GM21423 (cell line): ENCODE data around the gene GTPBP6.

Source experiments
- ATAC-seq: cut with Tn5 transposase; IDR thresholded peaks from one replicate; pipeline ENCODE4 v1.9.1; 2021; ENCODE audit warnings: mild to moderate bottlenecking, moderate library complexity; ENCODE audit not compliant: unreplicated experiment

GTPBP6 gene, protein sequence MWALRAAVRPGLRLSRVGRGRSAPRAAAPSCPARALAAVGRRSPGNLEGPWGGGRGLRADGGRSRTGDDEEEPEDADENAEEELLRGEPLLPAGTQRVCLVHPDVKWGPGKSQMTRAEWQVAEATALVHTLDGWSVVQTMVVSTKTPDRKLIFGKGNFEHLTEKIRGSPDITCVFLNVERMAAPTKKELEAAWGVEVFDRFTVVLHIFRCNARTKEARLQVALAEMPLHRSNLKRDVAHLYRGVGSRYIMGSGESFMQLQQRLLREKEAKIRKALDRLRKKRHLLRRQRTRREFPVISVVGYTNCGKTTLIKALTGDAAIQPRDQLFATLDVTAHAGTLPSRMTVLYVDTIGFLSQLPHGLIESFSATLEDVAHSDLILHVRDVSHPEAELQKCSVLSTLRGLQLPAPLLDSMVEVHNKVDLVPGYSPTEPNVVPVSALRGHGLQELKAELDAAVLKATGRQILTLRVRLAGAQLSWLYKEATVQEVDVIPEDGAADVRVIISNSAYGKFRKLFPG

DNA sequence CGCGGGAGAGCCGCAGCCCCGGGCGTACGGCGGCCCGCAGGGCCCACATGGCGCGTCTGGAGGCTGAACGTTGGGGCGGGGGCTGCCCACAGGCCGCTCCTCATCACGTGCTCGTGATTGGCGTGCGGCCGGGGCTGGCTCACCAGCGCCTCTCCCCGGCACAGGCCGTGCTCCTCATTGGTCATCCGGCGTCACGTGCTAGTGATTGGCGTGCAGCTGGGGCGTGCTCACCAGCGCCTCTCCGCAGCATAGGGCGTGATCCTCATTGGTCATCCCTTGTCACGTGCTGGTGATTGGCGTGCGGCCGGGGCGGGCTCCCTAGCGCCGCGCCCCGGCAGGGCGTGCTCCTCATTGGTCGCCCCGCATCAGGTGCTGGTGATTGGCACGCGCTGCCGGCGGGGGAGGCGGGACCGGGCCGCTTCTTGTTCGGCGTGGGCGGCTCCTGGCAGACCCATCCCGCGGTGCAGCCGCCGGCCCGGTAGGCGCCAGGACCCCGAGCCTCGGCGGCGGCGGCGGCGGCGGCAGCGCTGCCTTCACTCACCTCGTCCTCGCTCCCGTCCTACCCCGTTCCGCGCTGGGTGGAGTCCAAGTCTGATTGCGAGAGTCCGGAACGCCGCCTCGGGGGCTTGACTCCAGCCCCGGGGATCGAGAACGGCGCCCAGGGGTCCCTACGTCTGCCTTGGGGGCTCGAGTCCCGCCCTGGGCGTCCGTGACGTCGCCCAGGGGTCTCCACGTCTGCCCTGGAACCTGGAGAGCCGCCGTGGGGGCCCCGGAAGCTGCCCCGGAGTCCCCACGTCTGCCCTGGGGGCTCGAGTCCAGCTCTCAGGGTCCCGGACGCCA, at the start of gene GTPBP6:
Gene GTPBP6 (minus strand): TSS at position 58 of the 840 bp plus-strand sequence. CDS start 9 bp downstream, at position 49.
- ATAC-seq, result peak; percentile 76

DNA sequence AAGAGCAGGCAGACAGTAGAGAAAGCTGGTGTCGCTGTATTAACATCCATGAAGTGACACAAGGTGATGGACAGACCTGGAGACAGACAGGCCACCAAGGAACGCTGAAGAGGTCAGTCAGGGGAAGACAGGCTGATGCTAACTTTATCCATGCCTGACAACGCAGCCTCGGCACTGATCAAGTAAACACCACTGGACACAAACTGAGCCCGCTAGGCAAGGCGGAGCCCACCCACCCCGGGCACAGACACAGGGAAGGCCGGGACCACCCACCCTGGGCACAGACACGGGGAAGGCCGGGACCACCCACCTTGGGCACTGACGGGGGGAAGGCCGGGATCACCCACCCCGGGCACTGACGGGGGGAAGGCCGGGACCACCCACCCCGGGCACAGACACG, 49.3 kb upstream of the GTPBP6 start:
- ATAC-seq, result no peak

DNA sequence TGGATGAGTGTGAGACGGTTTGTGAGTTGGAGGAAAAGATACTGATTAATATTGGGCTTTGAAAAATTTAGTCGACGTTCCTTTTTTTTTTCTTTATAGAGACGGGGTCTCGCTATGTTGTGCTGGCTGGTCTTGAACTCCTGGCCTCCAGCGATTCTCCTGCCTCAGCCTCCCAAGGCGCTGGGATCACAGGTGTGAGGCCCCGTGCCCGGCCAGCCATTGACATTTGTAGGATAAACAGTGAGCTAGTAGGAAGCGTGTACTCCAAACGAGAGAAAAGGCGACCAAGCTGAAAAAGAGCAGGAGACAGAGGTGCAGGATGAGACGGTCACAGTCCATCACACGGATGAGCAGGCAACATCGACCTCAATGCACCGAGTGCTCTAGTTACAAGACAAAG, 48.8 kb upstream of the GTPBP6 start:
- ATAC-seq, result no peak

DNA sequence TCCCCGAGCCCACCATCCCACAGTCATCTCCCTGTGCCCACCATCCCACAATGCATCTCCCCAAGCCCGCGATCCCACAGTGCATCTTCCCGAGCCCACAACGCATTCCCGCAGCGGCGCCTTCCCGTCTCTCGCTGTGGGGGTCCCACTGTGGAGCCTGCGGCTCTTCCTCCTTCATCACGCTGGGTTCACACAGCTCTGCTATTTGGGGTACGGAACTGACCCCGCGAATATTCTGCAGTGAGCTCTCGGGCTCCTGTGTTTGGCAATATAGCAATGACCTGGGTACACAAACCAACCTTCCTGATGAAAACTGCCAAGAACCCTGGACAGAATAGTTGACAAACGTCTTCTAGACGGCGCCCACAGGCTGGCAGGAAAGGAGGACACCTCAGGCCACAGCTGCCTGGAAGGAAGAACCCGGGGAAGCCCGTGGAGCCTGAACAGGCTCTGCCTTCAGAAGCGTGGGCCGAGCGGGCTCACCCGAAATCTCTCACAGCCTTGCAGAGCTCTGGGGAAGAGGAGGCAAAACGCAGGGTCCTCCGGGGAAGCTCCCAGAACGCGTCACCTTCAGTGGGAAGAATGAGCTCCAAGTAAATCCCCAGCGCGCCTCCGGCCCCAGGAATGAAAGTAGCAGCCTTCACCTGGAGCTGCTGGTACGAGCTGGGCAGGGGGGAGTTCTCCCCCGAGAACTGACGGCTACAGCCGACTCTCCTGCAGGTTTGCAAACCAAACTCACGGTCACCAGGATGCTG, 45.2 kb upstream of the GTPBP6 start:
- ATAC-seq, result no peak

DNA sequence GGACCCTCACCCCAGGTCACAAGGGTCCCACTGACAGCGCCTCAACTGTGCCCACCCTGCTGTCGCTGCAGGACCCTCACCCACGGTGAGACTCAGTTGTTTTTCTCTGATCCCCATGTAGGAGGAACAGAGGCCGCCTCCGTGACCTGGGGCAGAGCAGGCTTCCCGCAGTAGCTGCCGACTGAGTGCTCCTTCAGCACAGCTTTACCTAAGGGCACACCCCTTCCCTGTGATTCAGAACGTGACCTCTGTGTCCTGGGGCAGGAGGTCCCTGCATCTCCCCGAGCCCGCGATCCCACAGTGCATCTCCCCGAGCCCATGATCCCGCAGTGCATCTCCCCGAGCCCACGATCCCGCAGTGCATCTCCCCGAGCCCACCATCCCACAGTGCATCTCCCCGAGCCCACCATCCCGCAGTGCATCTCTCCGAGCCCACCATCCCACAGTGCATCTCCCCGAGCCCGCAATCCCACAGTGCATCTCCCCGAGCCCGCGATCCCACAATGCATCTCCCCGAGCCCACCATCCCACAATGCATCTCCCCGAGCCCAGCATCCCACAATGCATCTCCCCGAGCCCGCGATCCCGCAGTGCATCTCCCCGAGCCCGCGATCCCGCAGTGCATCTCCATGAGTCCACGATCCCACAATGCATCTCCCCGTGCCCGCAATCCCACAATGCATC, 44.5 kb upstream of the GTPBP6 start:
- ATAC-seq, result no peak

DNA sequence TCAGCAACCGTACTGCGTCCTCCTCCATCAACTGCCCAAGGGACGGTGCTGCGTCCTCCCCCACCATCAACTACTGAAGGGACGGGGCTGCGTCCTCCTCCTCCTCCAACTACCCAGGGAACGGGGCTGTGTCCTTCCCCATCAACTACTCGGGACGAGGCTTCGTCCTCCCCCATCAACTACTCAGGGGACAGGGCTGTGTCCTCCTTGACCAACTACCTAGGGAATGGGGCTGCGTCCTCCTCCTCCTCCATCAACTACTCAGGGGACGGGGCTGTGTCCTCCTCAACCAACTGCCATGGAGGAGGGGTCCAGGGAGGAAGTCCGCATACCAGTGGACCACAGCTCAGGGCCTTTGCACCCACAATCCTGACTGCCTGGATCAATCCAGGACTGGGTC, 43.8 kb upstream of the GTPBP6 start:
- no peak for ATAC-seq

DNA sequence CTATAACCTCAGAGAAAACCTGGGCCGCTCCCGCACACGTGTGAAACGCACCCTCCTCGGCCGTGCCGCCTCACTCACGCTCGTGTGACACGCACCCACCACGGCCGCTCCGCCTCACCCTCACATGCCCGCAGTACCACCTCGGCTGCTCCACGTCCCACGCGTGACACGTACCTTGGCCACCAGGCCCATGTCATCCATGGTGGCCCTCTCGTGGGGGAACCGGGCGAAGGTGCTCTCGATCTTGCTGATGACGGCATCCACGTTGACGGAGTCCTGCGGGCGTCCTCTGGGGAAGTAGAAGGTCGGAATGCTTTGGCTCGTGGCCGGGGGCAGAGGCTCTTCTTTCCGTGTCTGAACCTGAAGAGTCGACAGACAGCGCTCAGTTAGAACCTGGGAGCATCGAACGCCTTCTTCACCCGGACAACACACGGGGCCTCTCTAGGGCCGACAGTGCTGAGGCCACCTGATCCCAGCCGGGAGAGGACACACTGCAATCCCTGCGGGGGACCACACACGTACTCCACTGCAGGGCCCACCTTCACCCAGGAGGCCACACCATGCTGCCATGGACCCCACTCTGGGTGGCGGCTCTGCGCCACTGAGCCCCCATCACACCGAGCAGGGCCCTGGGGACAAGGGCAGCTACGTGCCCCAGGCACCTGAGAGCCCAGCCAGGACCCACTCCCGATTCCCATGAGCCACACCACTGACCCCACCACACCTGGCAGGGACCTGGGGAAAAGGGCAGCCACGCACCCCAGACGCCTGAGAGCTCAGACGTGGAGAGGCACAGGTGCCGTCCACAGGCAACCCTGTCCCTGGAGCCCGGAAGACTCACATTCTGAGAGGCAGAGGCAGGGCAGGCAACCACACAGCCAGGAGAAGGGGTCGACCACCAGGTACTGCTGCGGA, 42.9 kb upstream of the GTPBP6 start:
- ATAC-seq, result no peak

DNA sequence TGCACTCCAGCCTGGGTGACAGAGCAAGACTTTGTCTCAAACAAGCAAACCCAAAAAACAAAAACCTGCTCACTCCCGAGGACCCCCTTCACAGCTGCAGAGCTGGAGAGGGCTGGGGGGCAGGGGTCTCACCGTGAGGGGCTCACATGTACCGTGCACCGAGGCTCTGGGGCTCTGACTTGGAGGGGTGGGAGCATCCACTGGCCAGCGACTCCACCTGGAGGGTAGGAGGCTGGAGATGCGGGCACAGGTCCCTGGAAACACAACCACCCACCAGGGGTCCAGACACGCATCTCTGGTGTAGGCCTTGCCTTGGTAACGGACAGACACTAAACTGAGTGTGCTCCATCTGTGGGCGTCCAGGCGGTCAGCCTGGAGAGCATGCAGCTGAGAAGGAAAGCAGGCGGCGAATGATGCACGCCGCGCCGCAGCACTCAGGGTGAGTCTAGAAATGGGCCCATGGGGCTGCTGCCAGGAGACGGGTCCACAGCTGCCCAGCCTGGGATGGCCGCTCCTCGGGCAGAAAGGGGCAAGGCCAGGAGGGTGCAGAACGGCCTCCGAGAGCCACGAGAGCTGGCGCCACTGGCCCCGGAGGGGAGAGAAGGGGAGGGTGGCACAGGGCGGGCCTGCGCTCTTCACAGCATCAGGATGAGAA, 42.0 kb upstream of the GTPBP6 start:
- ATAC-seq, result no peak

DNA sequence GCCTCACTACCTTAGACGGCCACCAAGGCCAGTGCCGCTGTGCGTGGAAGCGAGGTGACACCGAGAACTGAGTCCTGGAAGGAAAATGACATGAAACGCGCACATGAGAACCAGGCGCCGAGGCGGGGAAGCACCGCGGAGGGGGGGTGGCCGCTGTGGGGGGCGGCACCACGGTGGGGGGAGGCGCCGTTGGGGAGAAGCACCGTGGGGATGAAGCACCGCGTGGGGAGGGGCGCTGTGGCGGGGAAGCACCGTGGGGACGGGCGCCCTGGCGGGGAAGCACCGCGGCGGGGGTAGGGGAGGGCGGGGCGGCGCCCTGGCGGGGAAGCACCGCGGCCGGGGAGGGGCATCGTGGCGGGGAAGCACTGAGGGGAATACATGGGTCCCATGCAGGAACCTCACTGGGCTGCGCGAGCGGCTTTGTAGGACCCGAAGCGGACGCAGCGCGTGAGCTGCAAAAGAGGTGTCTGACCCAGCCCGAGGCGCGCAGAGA, 40.1 kb upstream of the GTPBP6 start:
- no peak for ATAC-seq

DNA sequence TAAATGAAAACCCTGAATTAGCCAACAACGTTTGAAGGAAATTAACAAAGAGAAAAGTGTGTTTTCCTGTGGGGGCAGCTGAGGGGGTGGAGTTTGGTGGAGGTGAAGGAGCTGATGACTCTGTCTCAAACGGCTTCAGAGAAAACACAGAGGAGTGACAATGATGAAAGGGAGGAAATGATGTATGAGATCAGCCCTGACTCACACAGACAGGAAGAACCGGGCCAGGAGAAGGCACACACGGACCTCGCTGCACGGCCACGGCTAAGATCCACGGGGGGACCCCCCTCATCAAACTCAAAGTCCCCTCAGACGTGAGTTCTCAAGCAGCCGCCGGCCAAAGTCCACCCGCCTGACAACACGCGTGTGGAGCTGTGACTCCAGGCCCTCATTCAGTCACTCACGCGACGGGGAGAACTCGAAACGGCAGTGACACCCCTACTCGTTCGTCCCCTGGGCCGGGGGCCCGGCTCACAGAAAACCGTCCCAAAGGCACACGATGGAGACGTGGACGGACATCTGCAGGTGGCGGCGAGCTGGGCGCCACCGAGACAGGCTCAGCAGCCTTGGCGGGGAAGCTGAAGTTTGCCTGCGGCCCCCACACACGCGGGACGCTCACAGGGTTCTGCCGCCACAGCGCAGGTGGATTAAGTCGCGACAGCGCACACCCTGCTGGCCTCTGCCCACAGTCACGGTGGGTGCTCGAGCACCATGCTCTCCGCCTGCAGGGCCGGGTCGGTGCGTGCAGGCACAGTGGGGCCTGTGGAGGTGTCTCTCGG, 39.3 kb upstream of the GTPBP6 start:
- no peak for ATAC-seq

DNA sequence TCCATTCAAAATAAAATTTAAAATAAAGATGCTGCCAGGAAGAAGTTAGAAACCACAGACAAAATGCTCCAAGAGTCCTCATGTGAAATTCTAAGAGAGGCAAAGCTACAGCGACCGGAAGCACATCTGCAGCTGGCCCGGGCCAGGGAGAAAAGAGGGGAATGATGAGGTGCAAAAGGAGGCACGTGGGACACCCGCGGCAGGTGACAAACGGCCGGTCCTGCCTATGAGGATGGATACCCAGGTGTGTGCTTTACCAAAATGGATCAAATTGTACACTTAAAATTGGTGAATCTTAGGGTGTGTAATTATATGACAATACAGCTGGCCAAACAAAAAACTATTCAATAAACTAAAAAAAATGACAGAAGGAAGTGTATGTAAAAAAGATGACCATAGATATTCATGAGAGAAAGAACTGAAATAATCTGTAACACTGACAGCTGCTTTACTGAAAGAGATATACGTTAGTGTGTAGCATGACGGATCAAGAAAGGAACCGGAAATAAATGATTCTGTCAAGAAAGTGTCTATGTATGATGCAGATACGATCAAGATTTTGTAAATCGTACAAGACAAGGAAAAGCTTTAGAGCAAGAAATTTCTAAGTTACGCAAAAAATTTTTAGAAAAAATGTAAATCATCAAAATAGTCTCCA, 38.6 kb upstream of the GTPBP6 start:
- ATAC-seq, result no peak

DNA sequence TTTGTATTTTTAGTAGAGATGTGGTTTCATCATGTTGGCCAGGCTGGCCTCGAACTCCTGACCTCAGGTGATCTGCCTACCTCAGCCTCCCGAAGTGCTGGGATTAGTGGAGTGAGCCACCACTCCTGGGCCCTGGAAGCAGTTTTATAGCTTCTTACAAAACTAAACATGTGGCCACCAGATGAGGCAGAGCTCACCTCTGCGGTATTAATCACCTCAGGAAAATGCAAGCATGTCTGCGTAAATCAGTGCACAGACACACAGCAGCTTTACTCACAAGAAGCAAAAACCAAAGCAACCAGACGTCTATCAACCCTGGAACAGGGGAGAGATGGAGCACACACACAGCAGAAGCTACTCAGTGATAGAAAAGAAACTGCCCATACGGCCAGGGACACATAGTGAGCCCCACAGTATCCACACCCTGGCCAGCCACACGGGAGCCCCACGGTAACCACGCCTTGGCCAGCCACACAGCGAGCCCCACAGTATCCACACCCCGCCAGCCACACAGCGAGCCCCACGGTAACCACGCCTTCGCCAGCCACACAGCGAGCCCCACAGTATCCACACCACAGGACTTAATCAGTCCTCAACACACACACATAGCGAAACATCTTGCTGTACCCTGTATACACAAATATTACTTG, 37.9 kb upstream of the GTPBP6 start:
- no peak for ATAC-seq

DNA sequence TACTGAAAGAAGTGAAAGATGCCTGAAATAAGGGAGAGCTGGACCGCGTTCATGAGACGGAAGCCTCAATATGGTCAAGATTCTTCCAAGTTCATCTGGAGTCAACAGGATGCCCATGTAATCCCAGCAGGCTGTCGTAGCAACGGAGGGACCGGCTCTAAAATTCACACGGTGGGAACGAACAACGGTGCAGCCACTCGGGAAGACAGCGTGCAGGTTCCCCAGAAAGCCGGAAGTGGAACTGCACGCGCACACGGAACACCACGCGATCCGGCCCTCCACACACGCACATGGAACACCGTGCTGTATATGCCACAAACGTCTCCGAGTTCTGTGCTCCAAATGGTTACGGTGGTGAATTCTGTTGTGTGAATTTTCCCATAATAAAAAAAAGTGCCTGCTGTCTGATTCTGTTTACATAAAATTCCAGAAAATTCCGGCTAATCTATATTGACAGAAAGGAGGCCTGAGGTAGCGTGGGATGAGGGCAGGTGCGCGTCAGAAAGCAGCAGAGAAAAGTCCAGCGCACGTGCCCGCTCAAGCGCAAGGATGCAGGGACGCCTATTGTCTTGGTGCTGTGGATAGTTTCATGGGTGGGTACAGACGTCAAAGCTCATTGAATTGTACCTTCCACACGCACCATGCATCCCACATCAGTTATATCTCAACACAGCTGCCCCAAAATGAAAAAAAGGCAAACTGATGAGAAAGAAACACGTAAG, 36.9 kb upstream of the GTPBP6 start:
- ATAC-seq, result no peak

DNA sequence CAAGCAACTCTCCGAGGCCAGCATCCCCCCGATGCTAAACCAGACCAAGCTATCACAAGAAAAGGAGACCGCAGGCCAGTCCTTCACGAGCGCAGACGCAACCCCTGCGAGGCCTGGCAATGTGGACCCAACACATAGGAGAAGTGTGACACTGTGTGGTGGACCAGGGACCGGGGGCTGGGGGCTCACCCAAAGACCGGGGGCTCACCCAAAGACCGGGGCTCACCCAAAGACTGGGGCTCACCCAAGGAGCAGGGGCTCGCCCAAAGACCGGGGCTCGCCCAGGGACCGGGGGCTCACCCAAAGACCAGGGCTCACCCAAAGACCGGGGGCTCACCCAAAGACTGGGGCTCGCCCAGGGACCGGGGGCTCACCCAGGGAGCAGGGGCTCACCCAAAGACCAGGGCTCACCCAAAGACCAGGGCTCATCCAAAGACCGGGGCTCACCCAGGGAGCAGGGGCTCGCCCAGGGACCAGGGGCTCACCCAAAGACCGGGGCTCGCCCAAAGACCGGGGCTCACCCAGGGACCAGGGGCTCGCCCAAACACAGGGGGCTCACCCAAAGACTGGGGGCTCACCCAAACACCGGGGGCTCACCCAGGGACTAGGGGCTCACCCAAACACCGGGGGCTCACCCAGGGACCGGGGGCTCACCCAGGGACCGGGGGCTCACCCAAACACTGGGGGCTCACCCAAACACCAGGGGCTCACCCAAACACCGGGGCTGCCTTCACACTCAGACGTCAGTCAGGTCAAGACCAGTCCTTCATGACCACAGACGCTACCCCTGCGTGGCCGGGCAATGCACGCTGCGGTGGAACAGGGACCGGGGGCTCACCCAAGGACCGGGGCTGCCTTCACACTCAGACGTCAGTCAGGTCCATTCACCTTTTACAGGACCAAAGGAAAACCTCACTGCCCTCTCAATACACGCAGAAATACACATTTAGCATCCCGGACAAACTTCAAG, 35.3 kb upstream of the GTPBP6 start:
- no peak for ATAC-seq

DNA sequence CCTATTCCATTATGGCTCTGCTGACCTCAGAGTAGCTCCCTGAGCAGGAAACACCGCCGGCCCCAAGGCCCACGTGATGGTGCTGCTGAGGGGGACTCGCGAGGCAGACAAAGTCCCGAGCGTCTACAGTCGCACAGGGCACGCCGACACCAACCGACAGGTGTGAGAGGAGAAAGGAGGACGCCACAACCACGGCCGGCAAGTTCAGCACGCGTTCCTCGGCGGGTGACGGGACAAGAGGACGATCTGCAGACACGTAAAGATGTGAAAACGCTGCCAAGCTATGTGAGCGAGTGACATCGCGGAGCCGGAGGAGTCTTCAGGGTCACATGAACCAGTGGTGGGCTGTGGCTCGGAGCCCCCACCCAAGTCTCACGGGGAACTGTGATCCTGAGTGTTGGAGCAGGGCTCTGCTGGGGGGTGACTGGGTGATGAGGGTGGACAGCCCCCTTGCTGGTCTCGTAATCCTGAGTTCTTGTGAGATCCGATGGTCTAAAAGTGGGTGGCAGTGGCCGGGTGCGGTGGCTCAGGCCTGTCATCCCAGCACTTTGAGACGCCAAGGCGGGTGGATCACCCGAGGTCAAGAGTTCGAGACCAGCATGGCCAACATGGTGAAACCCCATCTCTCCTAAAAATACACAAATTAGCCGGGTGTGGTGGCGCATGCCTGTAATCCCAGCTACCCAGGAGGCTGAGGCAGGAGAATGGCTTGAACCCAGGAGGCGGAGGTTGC, 34.2 kb upstream of the GTPBP6 start:
- ATAC-seq, result no peak
